ENCODE data around the gene DGKD.

The DGKD gene

GRCh38 chr2:233519787-233520611 is 165.7 kb downstream of the DGKD start:
- no peak for DNase-seq
